K562 (cell line): ENCODE data around the gene POC1B. TPM values are rescaled to one million over a fixed set of nuclear protein-coding genes. Genes with fewer than 3 reads are reported as not detected.
A peak's percentile ranks its signal among the peaks of the same experiment; 100 is the strongest.

Source experiments
- ATAC-seq: fragments of 200-7000 bp; cut with Tn5 transposase; 3 replicates; pipeline ENCODE4 v1.9.1; 2020; ENCODE audit warnings: moderate library complexity
- BruUV-seq: library from RNA; stranded (reverse); fragments of 400-500 nt; replicated peaks from 2 replicates; lab custom pipeline; 2021; lab: Mats Ljungman, UMichigan
- CTCF ChIA-PET: fragments of 300-600 bp; formaldehyde crosslinking; extraction: SDS; loops from one replicate; lab custom pipeline; 2021; ENCODE audit warnings: low intra/inter-chr PET ratio; lab: Yijun Ruan, JAX
- POLR2A ChIA-PET: fragments of 300-600, 350-650 bp; sonication (Branson Sonifier 250); formaldehyde crosslinking; extraction: SDS; loops from one replicate; lab custom pipeline; 2021; ENCODE audit warnings: antibody characterized with exemption, inconsistent platforms; lab: Yijun Ruan, JAX
- DNase-seq, 4 experiments: peaks; one replicate each; pipeline versions ENCODE4 v3.0.0 to v3.0.0-alpha.2; 2011 to 2018; ENCODE audit warnings: low spot score in 3 of 4, mixed read lengths in 3 of 4; ENCODE audit errors: extremely low read depth in 1 of 4
- FAIRE-seq: peaks from 2 replicates; lab custom pipeline; 2011; peaks lifted over from hg19 to GRCh38; lab: Jason Lieb, UNC
- H2AFZ ChIP-seq: 2 replicates; pipeline ENCODE4 v1.6.0; 2011; ENCODE audit warnings: low read depth, low read length, control low read depth, inconsistent platforms
- H3K27ac ChIP-seq: fragments of 200-600 bp; 3 replicates; pipeline ENCODE4 v1.8.0; 2011; ENCODE audit warnings: low read depth, mild to moderate bottlenecking, control low read depth, inconsistent platforms, low read length, moderate library complexity, mixed read lengths; ENCODE audit errors: extremely low read depth
- H3K27me3 ChIP-seq, 2 experiments: fragments of 300-600 bp in 1 of 2; 2 replicates in 1 of 2; 3 replicates in 1 of 2; pipeline versions ENCODE4 v1.6.0 to v1.8.0; 2011; ENCODE audit warnings: inconsistent platforms in 2 of 2, low read length in 2 of 2, mild to moderate bottlenecking in 1 of 2, mixed read lengths in 1 of 2, moderate library complexity in 1 of 2; ENCODE audit not compliant: control insufficient read depth in 2 of 2, insufficient read depth in 2 of 2
- H3K36me3 ChIP-seq: fragments of 300-600 bp; 3 replicates; pipeline ENCODE4 v1.8.0; 2011; ENCODE audit warnings: mild to moderate bottlenecking, low read length, inconsistent platforms; ENCODE audit not compliant: control insufficient read depth, insufficient read depth
- H3K4me1 ChIP-seq, 2 experiments: fragments of 200-600 bp in 1 of 2; replicated peaks in 1 of 2; 2 replicates in 1 of 2; 3 replicates in 1 of 2; pipeline versions ENCODE4 v1.5.1 to v1.8.0; 2011; ENCODE audit warnings: inconsistent platforms in 2 of 2, low read length in 2 of 2, mild to moderate bottlenecking in 1 of 2, mixed read lengths in 1 of 2, moderate library complexity in 1 of 2; ENCODE audit not compliant: control insufficient read depth in 2 of 2, insufficient read depth in 2 of 2
- H3K4me2 ChIP-seq: 2 replicates; pipeline ENCODE4 v1.6.1; 2011; ENCODE audit warnings: low read length, control low read depth, inconsistent platforms, mixed read lengths; ENCODE audit not compliant: insufficient read depth
- H3K4me3 ChIP-seq: fragments of 200-600 bp; sonication (generic), shearing (Covaris generic); 2 replicates; pipeline ENCODE4 v1.5.1; 2016; ENCODE audit warnings: control low read depth, inconsistent platforms
- H3K79me2 ChIP-seq: fragments of 200-600 bp; 3 replicates; pipeline ENCODE4 v1.8.0; 2011; ENCODE audit warnings: low read length, inconsistent platforms; ENCODE audit not compliant: control insufficient read depth, insufficient read depth
- H3K9ac ChIP-seq, 2 experiments: 2 replicates each; pipeline versions ENCODE4 v1.6.0 to v1.6.1; 2011; ENCODE audit warnings: low read depth in 2 of 2, low read length in 2 of 2, control low read depth in 1 of 2, inconsistent platforms in 1 of 2, mild to moderate bottlenecking in 1 of 2, mixed read lengths in 1 of 2; ENCODE audit not compliant: insufficient read depth in 1 of 2
- H3K9me1 ChIP-seq: one replicate; pipeline ENCODE4 v1.6.0; 2011; ENCODE audit warnings: inconsistent platforms, mild to moderate bottlenecking, low read length, moderate library complexity; ENCODE audit not compliant: control insufficient read depth, insufficient read depth
- H3K9me3 ChIP-seq: replicated peaks from 2 replicates; pipeline ENCODE4 v1.5.1; 2011; ENCODE audit warnings: low read depth, low read length, inconsistent platforms; ENCODE audit not compliant: control insufficient read depth, insufficient read depth
- H4K20me1 ChIP-seq: replicated peaks from 2 replicates; pipeline ENCODE4 v1.6.1; 2011; ENCODE audit warnings: low read length, inconsistent platforms, mixed read lengths; ENCODE audit not compliant: control insufficient read depth, insufficient read depth
- FOXK1 ChIP-seq: sonication (generic); formaldehyde crosslinking; IDR thresholded peaks from 2 replicates; pipeline ENCODE4 v1.8.0; 2022; ENCODE audit warnings: missing genetic modification reagents, mild to moderate bottlenecking, borderline replicate concordance
- MYC ChIP-seq, 2 experiments: fragments of 250-450 bp in 1 of 2; sonication (Bioruptor Pico) in 1 of 2; IDR thresholded peaks; 2 replicates each; pipeline versions ENCODE4 v1.5.1 to v1.6.1; 2012 to 2021; ENCODE audit warnings: low read depth in 2 of 2, borderline replicate concordance in 1 of 2, improper control_type of control experiment in 1 of 2, low read length in 1 of 2, mild to moderate bottlenecking in 1 of 2, moderate library complexity in 1 of 2
- ZNF134 ChIP-seq: fragments of 250-450 bp; sonication (Bioruptor Pico); conservative IDR thresholded peaks from 2 replicates; pipeline ENCODE4 v1.4.0; 2020
- ZNF184 ChIP-seq: sonication (generic); formaldehyde crosslinking; IDR thresholded peaks from 2 replicates; pipeline ENCODE4 v1.5.0; 2020; ENCODE audit warnings: missing genetic modification reagents
- ZNF766 ChIP-seq: fragments of 200-800 bp; sonication (Bioruptor generic); conservative IDR thresholded peaks from 2 replicates; pipeline ENCODE4 v1.6.1; 2016; ENCODE audit warnings: missing genetic modification characterization, missing compliant biosample characterization
- ZSCAN29 ChIP-seq: fragments of 450-650 bp; IDR thresholded peaks from 2 replicates; pipeline ENCODE4 v1.6.1; 2017
- WGBS: fragments of 100-300 bp; shearing (Covaris generic); methylation state at CpG from one replicate; pipeline ENCODE4 v1.1.6; 2016; ENCODE audit warnings: low coverage, mixed read lengths; ENCODE audit not compliant: insufficient coverage; ENCODE audit errors: missing lambda C conversion rate; 5-methylcytosine and 5-hydroxymethylcytosine counted together
- in situ Hi-C: fragments of 300-500 bp; cut with MboI; formaldehyde crosslinking; loops from 4 replicates; pipeline ENCODE4 v1.15.0; 2018; ENCODE audit warnings: inconsistent platforms, mixed read lengths
- intact Hi-C: fragments of 100-400 bp; cut with micrococcal nuclease; formaldehyde crosslinking; loops from 2 replicates; pipeline ENCODE4 v1.14.2; 2022
- polyA plus RNA-seq, 8 experiments: library from polyadenylated mRNA; depleted of rRNA in 4 of 8; stranded (reverse) in 5 of 8; unstranded in 3 of 8; fragments of >200 nt; fragmentation: Nextera tagmentation in 2 of 8; fragmentation: Illumina TruSeq in 1 of 8; extraction: Ambion mirVana in 2 of 8; extraction: Trizol in 1 of 8; gene quantifications; 2 replicates each; pipeline versions ENCODE4 v1.2.1 to v1.2.3, GENCODE V29; 2011 to 2014; ENCODE audit warnings: inconsistent platforms in 1 of 8, missing spikeins in 1 of 8
- total RNA-seq, 7 experiments: library from RNA; depleted of rRNA in 6 of 7; stranded (reverse); fragments of >200 nt in 6 of 7; fragmentation: Illumina TruSeq in 2 of 7; extraction: Trizol in 2 of 7; gene quantifications; 2 replicates each; pipeline versions ENCODE4 v1.2.1 to v1.2.3, GENCODE V29; 2011 to 2021; ENCODE audit warnings: low replicate concordance in 1 of 7
- TF ChIP-seq, protein P1 (sequence below): fragments of 450-650 bp; IDR thresholded peaks from 2 replicates; pipeline ENCODE4 v1.6.1; 2017; ENCODE audit warnings: antibody characterized with exemption, mild to moderate bottlenecking
- TF ChIP-seq, protein P2 (sequence below): fragments of 250-450 bp; sonication (Bioruptor Pico); IDR thresholded peaks from 2 replicates; pipeline ENCODE4 v1.5.0; 2021; ENCODE audit warnings: mild to moderate bottlenecking, moderate library complexity
- TF ChIP-seq, protein P3 (sequence below): fragments of 200-800 bp; sonication (Bioruptor generic); IDR thresholded peaks from 2 replicates; pipeline ENCODE4 v1.6.1; 2017; ENCODE audit warnings: missing genetic modification characterization, missing compliant biosample characterization
- TF ChIP-seq, protein P4 (sequence below): fragments of 250-450 bp; sonication (Bioruptor Pico); IDR thresholded peaks from 2 replicates; pipeline ENCODE4 v1.8.0; 2022; ENCODE audit warnings: inconsistent platforms, mild to moderate bottlenecking, moderate library complexity, borderline replicate concordance

The POC1B gene
- total and polyA plus RNA-seq, 9 of the 15 experiments (the other 6 are each of a cell fraction or from before 2014, with no cell fraction given) = 4.5 to 16.1 (median 10.4) TPM

GRCh38 chr12:89528434-89528833, 2.6 kb upstream of the POC1B start:
- 31% methylated on average over 4 of the region's 4 CpGs for WGBS
- Histone ChIP-seq H2AFZ (peak overlapping the region; percentile 73), H4K20me1 (no peaks in the 10 kb centered on the region), H3K9ac (no peak overlapping the region), H3K79me2 (peaks cover 31% of the 10 kb centered on the region), H3K9me3 (no peaks in the 10 kb centered on the region), H3K4me2 (no peak overlapping the region; the same call in 1 of the 2 replicates), H3K4me1 (peaks cover 4 to 23% of the 10 kb centered on the region in 2 experiments; a peak in 4 of 5 replicates), H3K27me3 (no peaks in the 10 kb centered on the region), H3K36me3 (peaks cover 4% of the 10 kb centered on the region; the same call in 1 of the 3 replicates), H3K27ac (0 out of 3 replicates have a peak overlapping the region, but pooled peaks have one; percentile 20), H3K4me3 (no peak overlapping the region), H3K9me1 (no peaks in the 10 kb centered on the region)
- DNase-seq (no peak), ATAC-seq (no peak), FAIRE-seq (no peak)
- CTCF ChIA-PET = interaction anchor here (3.1 kb wide), 1 partner anchor 512 kb away, joined by 19 read pairs; no protein-coding TSS in a partner anchor
- POLR2A ChIA-PET = no interaction called here
- intact Hi-C loops = loop anchor here (10.0 kb wide), 2 partner anchors 474 to 1384 kb away; partner anchors contain the start of genes CEP290 and TMTC3
- no TSS peak for BruUV-seq
- in situ Hi-C loops = loop anchor here (5.0 to 25.0 kb wide), 4 partner anchors 56 to 1309 kb away; no protein-coding TSS in a partner anchor
- TF ChIP-seq ZSCAN29 = no peak
- TF ChIP-seq ZNF184 (CRISPR knock-in tag) = no peak
- TF ChIP-seq, protein P1, sequence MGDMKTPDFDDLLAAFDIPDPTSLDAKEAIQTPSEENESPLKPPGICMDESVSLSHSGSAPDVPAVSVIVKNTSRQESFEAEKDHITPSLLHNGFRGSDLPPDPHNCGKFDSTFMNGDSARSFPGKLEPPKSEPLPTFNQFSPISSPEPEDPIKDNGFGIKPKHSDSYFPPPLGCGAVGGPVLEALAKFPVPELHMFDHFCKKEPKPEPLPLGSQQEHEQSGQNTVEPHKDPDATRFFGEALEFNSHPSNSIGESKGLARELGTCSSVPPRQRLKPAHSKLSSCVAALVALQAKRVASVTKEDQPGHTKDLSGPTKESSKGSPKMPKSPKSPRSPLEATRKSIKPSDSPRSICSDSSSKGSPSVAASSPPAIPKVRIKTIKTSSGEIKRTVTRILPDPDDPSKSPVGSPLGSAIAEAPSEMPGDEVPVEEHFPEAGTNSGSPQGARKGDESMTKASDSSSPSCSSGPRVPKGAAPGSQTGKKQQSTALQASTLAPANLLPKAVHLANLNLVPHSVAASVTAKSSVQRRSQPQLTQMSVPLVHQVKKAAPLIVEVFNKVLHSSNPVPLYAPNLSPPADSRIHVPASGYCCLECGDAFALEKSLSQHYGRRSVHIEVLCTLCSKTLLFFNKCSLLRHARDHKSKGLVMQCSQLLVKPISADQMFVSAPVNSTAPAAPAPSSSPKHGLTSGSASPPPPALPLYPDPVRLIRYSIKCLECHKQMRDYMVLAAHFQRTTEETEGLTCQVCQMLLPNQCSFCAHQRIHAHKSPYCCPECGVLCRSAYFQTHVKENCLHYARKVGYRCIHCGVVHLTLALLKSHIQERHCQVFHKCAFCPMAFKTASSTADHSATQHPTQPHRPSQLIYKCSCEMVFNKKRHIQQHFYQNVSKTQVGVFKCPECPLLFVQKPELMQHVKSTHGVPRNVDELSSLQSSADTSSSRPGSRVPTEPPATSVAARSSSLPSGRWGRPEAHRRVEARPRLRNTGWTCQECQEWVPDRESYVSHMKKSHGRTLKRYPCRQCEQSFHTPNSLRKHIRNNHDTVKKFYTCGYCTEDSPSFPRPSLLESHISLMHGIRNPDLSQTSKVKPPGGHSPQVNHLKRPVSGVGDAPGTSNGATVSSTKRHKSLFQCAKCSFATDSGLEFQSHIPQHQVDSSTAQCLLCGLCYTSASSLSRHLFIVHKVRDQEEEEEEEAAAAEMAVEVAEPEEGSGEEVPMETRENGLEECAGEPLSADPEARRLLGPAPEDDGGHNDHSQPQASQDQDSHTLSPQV = no peak
- TF ChIP-seq, protein P2, sequence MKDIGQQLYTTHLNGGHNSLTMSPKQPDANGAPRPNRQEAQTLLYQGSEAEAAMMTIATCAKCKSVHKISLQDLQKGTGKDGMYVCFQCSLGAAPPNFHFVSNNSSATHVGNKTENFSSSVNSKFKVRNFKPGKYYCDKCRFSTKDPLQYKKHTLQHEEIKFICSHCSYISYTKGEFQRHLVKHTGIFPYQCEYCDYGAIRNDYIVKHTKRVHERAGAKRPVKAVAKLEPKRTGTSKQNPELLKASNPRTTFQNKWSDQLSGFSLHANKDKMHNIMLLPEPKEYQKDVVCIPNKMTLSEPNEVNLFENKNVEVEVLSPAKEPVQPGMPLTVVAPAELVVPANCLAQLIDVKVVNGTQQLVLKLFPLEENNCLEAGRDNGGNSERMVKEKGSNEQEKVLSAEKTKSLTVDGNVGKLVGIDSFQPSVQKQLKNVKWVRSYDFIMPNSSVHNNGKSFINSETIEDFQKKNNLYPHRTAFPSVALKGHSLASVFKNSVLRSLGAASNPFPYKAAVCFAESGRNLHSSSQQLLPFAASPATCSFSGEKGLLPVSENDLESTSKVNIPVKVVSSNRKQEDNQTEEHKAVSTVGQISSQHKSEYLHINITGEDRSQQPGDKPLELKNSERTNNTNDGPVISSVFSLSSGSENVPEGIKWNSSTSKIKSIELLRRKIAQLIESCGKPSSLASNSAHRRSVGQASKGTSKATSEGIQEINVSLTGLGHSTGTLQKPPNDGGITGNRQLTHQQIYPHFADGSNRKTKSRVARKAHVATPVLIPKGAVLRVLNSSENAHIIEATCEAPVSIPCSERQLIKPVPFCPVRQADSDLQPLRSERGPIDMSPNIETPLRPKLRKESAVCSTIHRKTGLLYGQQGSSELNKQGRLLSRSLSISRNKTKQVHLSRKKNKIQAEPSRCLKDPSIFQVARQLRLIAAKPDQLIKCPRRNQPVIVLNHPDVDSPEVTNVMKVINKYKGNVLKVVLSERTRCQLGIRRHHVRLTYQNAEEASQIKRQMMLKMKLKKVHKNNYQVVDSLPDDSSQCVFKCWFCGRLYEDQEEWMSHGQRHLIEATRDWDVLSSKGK (CRISPR knock-in tag) = no peak
- peak; percentile 34; the same call in 1 of the 2 replicates for TF ChIP-seq ZNF766 (CRISPR knock-in tag)
- no peak for TF ChIP-seq FOXK1 (CRISPR knock-in tag)
- peak; percentile 30; the same call in 1 of the 2 replicates for TF ChIP-seq MYC (IDR thresholded peaks at IDR 0.05; ENCODE audit: low read depth, low read length)
- no peak for TF ChIP-seq MYC (CRISPR knock-in tag; IDR thresholded peaks at IDR 0.05; ENCODE audit: borderline replicate concordance, low read depth)
- TF ChIP-seq, protein P3, sequence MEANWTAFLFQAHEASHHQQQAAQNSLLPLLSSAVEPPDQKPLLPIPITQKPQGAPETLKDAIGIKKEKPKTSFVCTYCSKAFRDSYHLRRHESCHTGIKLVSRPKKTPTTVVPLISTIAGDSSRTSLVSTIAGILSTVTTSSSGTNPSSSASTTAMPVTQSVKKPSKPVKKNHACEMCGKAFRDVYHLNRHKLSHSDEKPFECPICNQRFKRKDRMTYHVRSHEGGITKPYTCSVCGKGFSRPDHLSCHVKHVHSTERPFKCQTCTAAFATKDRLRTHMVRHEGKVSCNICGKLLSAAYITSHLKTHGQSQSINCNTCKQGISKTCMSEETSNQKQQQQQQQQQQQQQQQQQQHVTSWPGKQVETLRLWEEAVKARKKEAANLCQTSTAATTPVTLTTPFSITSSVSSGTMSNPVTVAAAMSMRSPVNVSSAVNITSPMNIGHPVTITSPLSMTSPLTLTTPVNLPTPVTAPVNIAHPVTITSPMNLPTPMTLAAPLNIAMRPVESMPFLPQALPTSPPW (CRISPR knock-in tag) = peak; percentile 34
- TF ChIP-seq, protein P4, sequence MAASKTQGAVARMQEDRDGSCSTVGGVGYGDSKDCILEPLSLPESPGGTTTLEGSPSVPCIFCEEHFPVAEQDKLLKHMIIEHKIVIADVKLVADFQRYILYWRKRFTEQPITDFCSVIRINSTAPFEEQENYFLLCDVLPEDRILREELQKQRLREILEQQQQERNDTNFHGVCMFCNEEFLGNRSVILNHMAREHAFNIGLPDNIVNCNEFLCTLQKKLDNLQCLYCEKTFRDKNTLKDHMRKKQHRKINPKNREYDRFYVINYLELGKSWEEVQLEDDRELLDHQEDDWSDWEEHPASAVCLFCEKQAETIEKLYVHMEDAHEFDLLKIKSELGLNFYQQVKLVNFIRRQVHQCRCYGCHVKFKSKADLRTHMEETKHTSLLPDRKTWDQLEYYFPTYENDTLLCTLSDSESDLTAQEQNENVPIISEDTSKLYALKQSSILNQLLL = no peak
- TF ChIP-seq ZNF134 = no peak
